ENCODE data around the gene CELSR1.

GRCh38 chr22:46455446-46455845 is 82.0 kb downstream of the CELSR1 start:
- TF ChIP-seq CTCF (IDR thresholded peaks at IDR 0.05) = no peak
- no peak for TF ChIP-seq POLR2A (IDR thresholded peaks at IDR 0.05)
- TF ChIP-seq POLR2AphosphoS5 (IDR thresholded peaks at IDR 0.05) = no peak
